Activated CD8-positive, alpha-beta T cell treated with anti-CD3 and anti-CD28 coated beads for 36 hours (primary cell): ENCODE data around the gene AKR1A1. TPM values are rescaled to one million over a fixed set of nuclear protein-coding genes. Genes with fewer than 3 reads are reported as not detected.

Source experiments
- ATAC-seq: fragments of 200-7000 bp; cut with Tn5 transposase; one replicate; pipeline ENCODE4 v1.10.0; 2021; ENCODE audit warnings: mild to moderate bottlenecking, moderate library complexity
- CTCF ChIA-PET: fragments of 350-600 bp; sonication (Branson Sonifier 250); formaldehyde crosslinking; loops from one replicate; lab custom pipeline; 2021; ENCODE audit warnings: antibody characterized with exemption; lab: Charles Lee
- POLR2A ChIA-PET: fragments of 350-600 bp; sonication (Branson Sonifier 250); formaldehyde crosslinking; loops from one replicate; lab custom pipeline; 2021; ENCODE audit warnings: antibody characterized with exemption; lab: Charles Lee
- DNase-seq: peaks from one replicate; pipeline ENCODE4 v3.0.0-alpha.2; 2020
- H3K27ac Mint-ChIP-seq: one replicate; pipeline ENCODE4 v1.8.0; 2021; ENCODE audit warnings: mild to moderate bottlenecking, mixed read lengths
- H3K27me3 Mint-ChIP-seq: one replicate; pipeline ENCODE4 v1.8.0; 2021; ENCODE audit warnings: mixed read lengths
- H3K36me3 Mint-ChIP-seq: one replicate; pipeline ENCODE4 v1.8.0; 2021; ENCODE audit warnings: low read depth, mixed read lengths
- H3K4me1 Mint-ChIP-seq: one replicate; pipeline ENCODE4 v1.8.0; 2021; ENCODE audit warnings: low read depth, mixed read lengths
- H3K4me3 Mint-ChIP-seq: one replicate; pipeline ENCODE4 v1.8.0; 2021; ENCODE audit warnings: mild to moderate bottlenecking, moderate library complexity, mixed read lengths
- H3K9me3 Mint-ChIP-seq: one replicate; pipeline ENCODE4 v1.8.0; 2021; ENCODE audit warnings: mixed read lengths
- intact Hi-C: fragments of 100-400 bp; cut with micrococcal nuclease; formaldehyde crosslinking; loops from one replicate; pipeline ENCODE4 v1.10.0; 2022
- total RNA-seq, 2 experiments: library from RNA; stranded (reverse); gene quantifications; one replicate each; pipeline ENCODE4 v1.2.3, GENCODE V29; 2021
- TF ChIP-seq, protein P1 (sequence below): fragments of 200-600 bp; IDR thresholded peaks from one replicate; pipeline ENCODE4 v1.8.0; 2022; ENCODE audit warnings: antibody characterized with exemption, mild to moderate bottlenecking

AKR1A1 gene
- total RNA-seq, 2 experiments from 2014 or later, result 184 to 186 TPM

- H3K27ac Mint-ChIP-seq, result peak overlapping the region; percentile 6
- peaks cover 4% of the 10 kb centered on the region for H3K4me1 Mint-ChIP-seq
- no peaks in the 10 kb centered on the region for H3K9me3 Mint-ChIP-seq
- H3K27me3 Mint-ChIP-seq, result no peaks in the 10 kb centered on the region
- H3K4me3 Mint-ChIP-seq, result no peak overlapping the region
- intact Hi-C loops, result no loop called here
- H3K36me3 Mint-ChIP-seq, result peaks cover 33% of the 10 kb centered on the region
- ChIA-PET CTCF (interaction anchor here (0.9 to 3.4 kb wide), 4 partner anchors 11 to 74 kb away, joined by 3 to 10 read pairs (median 4); no protein-coding TSS in a partner anchor), POLR2A (interaction anchor here (0.7 to 7.9 kb wide), 7 partner anchors 9 to 59 kb away, joined by 3 to 63 read pairs (median 4); partner anchors contain the start of genes AKR1A1 and PRDX1)
- DNase-seq (no peak), ATAC-seq (no peak)
- TF ChIP-seq, protein P1, sequence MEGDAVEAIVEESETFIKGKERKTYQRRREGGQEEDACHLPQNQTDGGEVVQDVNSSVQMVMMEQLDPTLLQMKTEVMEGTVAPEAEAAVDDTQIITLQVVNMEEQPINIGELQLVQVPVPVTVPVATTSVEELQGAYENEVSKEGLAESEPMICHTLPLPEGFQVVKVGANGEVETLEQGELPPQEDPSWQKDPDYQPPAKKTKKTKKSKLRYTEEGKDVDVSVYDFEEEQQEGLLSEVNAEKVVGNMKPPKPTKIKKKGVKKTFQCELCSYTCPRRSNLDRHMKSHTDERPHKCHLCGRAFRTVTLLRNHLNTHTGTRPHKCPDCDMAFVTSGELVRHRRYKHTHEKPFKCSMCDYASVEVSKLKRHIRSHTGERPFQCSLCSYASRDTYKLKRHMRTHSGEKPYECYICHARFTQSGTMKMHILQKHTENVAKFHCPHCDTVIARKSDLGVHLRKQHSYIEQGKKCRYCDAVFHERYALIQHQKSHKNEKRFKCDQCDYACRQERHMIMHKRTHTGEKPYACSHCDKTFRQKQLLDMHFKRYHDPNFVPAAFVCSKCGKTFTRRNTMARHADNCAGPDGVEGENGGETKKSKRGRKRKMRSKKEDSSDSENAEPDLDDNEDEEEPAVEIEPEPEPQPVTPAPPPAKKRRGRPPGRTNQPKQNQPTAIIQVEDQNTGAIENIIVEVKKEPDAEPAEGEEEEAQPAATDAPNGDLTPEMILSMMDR, result no peak
Observed at GRCh38 chr1:45507893-45508292, 42.7 kb upstream of the AKR1A1 start.

GRCh38 chr1:45508295-45509151, 42.1 kb upstream of the AKR1A1 start:
- no peaks in the 10 kb centered on the region for H3K27me3 Mint-ChIP-seq
- TF ChIP-seq, protein P1, result no peak
- no peak for ATAC-seq
- ChIA-PET CTCF (interaction anchor here (0.9 to 4.9 kb wide), 4 partner anchors 10 to 73 kb away, joined by 3 to 135 read pairs (median 6); no protein-coding TSS in a partner anchor), POLR2A (interaction anchor here (0.6 to 7.9 kb wide), 9 partner anchors 9 to 59 kb away, joined by 3 to 63 read pairs (median 4); partner anchors contain the start of genes AKR1A1 and PRDX1)
- intact Hi-C loops, result no loop called here
- peaks cover 37% of the 10 kb centered on the region for H3K36me3 Mint-ChIP-seq
- peak overlapping the region; percentile 6 for H3K27ac Mint-ChIP-seq
- H3K4me3 Mint-ChIP-seq, result no peak overlapping the region
- H3K9me3 Mint-ChIP-seq, result no peaks in the 10 kb centered on the region
- peaks cover 4% of the 10 kb centered on the region for H3K4me1 Mint-ChIP-seq
- DNase-seq, result no peak

- intact Hi-C loops, result no loop called here
- H3K36me3 Mint-ChIP-seq, result peaks cover 53% of the 10 kb centered on the region
- H3K4me1 Mint-ChIP-seq, result peaks cover 2% of the 10 kb centered on the region
- no peaks in the 10 kb centered on the region for H3K27me3 Mint-ChIP-seq
- DNase-seq, result no peak
- CTCF ChIA-PET, result interaction anchor here (3.0 to 4.9 kb wide), 4 partner anchors 10 to 59 kb away, joined by 14 to 135 read pairs (median 25); partner anchors contain the start of genes CCDC163, MMACHC and PRDX1
- TF ChIP-seq, protein P1, result no peak
- H3K4me3 Mint-ChIP-seq, result no peak overlapping the region
- no peaks in the 10 kb centered on the region for H3K9me3 Mint-ChIP-seq
- H3K27ac Mint-ChIP-seq, result peak overlapping the region; percentile 20
- no peak for ATAC-seq
- POLR2A ChIA-PET, result interaction anchor here (1.5 to 7.9 kb wide), 5 partner anchors 8 to 735 kb away, joined by 4 to 63 read pairs (median 14); partner anchors contain the start of genes AKR1A1, CCDC163, MMACHC and PRDX1
Observed at GRCh38 chr1:45510036-45510971, 40.3 kb upstream of the AKR1A1 start.

DNA sequence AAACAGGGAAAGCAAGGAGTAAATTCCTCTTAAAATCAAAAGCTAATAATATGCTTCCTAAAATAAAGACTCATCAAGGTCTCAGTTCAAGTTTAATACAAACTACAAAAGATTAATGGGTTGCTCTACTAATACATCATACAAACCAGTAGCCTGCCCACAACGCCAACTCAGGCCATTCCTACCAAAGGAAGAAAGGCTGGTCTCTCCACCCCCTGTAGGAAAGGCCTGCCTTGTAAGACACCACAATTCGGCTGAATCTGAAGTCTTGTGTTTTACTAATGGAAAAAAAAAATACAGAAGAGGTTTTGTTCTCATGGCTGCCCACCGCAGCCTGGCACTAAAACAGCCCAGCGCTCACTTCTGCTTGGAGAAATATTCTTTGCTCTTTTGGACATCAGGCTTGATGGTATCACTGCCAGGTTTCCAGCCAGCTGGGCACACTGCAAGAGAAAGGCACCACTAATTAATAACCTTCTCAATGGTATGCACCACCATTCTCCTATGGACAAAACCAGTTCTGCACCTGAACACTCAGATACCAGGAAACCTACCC, 39.6 kb upstream of the AKR1A1 start:
- POLR2A ChIA-PET, result interaction anchor here (1.5 to 7.9 kb wide), 6 partner anchors 8 to 735 kb away, joined by 4 to 63 read pairs (median 19); partner anchors contain the start of genes AKR1A1, CCDC163, MMACHC and PRDX1
- no peak for DNase-seq
- CTCF ChIA-PET, result interaction anchor here (1.2 to 4.9 kb wide), 7 partner anchors 10 to 58 kb away, joined by 3 to 135 read pairs (median 15); partner anchors contain the start of genes AKR1A1, CCDC163, MMACHC and PRDX1
- intact Hi-C loops, result no loop called here
- no peak overlapping the region for H3K4me3 Mint-ChIP-seq
- H3K27me3 Mint-ChIP-seq, result no peaks in the 10 kb centered on the region
- H3K36me3 Mint-ChIP-seq, result peaks cover 59% of the 10 kb centered on the region
- H3K9me3 Mint-ChIP-seq, result no peaks in the 10 kb centered on the region
- no peak for ATAC-seq
- TF ChIP-seq, protein P1, result no peak
- peaks cover 8% of the 10 kb centered on the region for H3K4me1 Mint-ChIP-seq
- no peak overlapping the region for H3K27ac Mint-ChIP-seq
